Sigmoid colon (tissue), 3 donors: ENCODE data around the gene SESTD1.

ENCODE experiments used
- CTCF ChIP-seq, 4 experiments: fragments of 450-650 bp in 3 of 4; fragments of 200-600 bp in 1 of 4; IDR thresholded peaks; one replicate each; pipeline ENCODE4 v1.5.1; 2016 to 2019; ENCODE audit warnings: antibody characterized with exemption in 4 of 4, mild to moderate bottlenecking in 3 of 4, moderate library complexity in 2 of 4
- POLR2A ChIP-seq, 2 donors: fragments of 450-650 bp; IDR thresholded peaks; one replicate each; pipeline ENCODE4 v1.6.1; 2016; ENCODE audit warnings: antibody characterized with exemption in 2 of 2, mild to moderate bottlenecking in 2 of 2, moderate library complexity in 2 of 2

- TF ChIP-seq CTCF (IDR thresholded peaks at IDR 0.05) (no peak), POLR2A (IDR thresholded peaks at IDR 0.05) (no peak)
These were observed 192.1 kb downstream of the SESTD1 start for GRCh38 chr2:179072527-179072926.
